Measurements from ENCODE around the gene CD58. TPM values are rescaled to one million over a fixed set of nuclear protein-coding genes. Genes with fewer than 3 reads are reported as not detected.
A peak's percentile ranks its signal among the peaks of the same experiment; 100 is the strongest.

CD58 gene
- total and polyA plus RNA-seq, 9 of the 15 experiments (the other 6 are each of a cell fraction or from before 2014, with no cell fraction given) = 18.1 to 113 (median 37.4) TPM

- TF ChIP-seq ZNF316 (IDR thresholded peaks at IDR 0.05) = no peak
- TF ChIP-seq ZNF408 (CRISPR knock-in tag; IDR thresholded peaks at IDR 0.05; ENCODE audit: low read depth) = no peak
- TF ChIP-seq NCOA6 (IDR thresholded peaks at IDR 0.05) = peak; percentile 79
- TF ChIP-seq JUNB (CRISPR knock-in tag; conservative IDR thresholded peaks at IDR 0.05) = no peak
- TF ChIP-seq ZBTB2 (IDR thresholded peaks at IDR 0.05) = peak; percentile 63; the same call in 1 of the 2 replicates
- TF ChIP-seq FOXK2 (conservative IDR thresholded peaks at IDR 0.05 in 1 of 2, IDR thresholded peaks at IDR 0.05 in 1 of 2; ENCODE audit: low read depth in 2 of 2) = peak in 1 of 2 experiments; percentile 13; a peak in 2 of 4 replicates
- 0 out of 4 replicates have a peak, but pooled peaks of 1 of the 2 experiments have one; percentile 13 for TF ChIP-seq MLLT1 (IDR thresholded peaks at IDR 0.05)
- no peak for TF ChIP-seq GATA2 (CRISPR knock-in tag; IDR thresholded peaks at IDR 0.05)
- peak; percentile 24 for TF ChIP-seq TAF9B (IDR thresholded peaks at IDR 0.05; ENCODE audit: partially characterized antibody)
- no peak for TF ChIP-seq MTA3 (IDR thresholded peaks at IDR 0.05; ENCODE audit: borderline replicate concordance)
- TF ChIP-seq ZBTB40 (IDR thresholded peaks at IDR 0.05) = peak; percentile 53; the same call in 1 of the 2 replicates
- TF ChIP-seq ZBTB40 (CRISPR knock-in tag; IDR thresholded peaks at IDR 0.05) = no peak
- 0 out of 2 replicates have a peak, but pooled peaks have one; percentile 50 for TF ChIP-seq NCOR1 (IDR thresholded peaks at IDR 0.05)
- TF ChIP-seq LEF1 (IDR thresholded peaks at IDR 0.05) = 0 out of 2 replicates have a peak, but pooled peaks have one; percentile 44
Measured at GRCh38 chr1:116571215-116571919, 541 bp upstream of the CD58 start (continued).
